IPS-NIHi7 (cell line): Measurements from ENCODE around the gene CCR1.

ENCODE experiments used
- DNase-seq: peaks from one replicate; pipeline ENCODE4 v3.0.0; 2012; ENCODE audit warnings: mixed read lengths; ENCODE audit errors: extremely low spot score

Gene CCR1

GRCh38 chr3:46208167-46208704 lies at the start of gene CCR1:
TSS of gene CCR1 (minus strand) at chr3:46208313. CDS start at chr3:46204313, 4,000 bp downstream.
- DNase-seq = peak; percentile 69

DNA sequence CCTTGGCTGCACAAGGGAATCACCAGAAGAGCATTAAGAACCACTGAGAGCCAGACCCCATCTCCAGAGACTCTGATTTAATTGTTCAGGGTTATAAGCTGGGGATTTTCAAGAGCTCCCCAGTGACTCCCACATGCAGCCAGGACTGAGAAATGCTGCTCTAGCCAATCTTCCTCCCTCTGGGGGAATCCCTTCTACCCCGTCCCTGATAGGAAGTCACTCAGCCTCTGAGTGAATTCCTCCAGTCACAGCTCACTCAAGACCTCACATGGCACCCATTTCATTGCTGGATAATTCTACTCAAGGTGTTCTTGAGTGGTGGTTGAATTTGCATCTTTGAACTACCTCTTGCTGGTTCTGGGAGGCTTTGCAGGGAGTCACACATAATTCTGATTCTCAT lies 44.9 kb upstream of the CCR1 start:
- DNase-seq = no peak

- DNase-seq = no peak
Measured at GRCh38 chr3:46245146-46245545, 37.0 kb upstream of the CCR1 start.

DNA sequence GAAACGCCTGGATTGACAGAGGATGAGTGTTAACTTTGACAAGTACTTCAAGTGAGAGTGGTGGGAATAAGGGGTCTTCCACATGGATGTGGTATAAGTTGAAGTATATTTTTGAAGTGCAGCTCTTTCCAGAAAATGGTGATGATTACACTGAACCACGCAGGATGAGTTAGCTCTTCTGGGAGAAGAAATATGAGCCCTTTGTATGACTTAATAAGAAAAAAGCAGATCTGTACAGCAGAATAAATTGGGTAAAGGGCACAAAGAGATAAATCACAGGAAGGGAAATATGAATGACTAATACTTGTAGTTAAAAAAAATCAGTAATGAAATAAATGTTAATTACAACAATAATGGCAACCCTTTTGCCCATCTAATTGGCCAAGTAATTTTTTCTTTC lies 35.4 kb upstream of the CCR1 start:
- no peak for DNase-seq

- DNase-seq = no peak
Measured at GRCh38 chr3:46242120-46242519, 34.0 kb upstream of the CCR1 start, which contains the start of gene CCR3. TSS of gene CCR3 (plus strand) at chr3:46242460. CDS start at chr3:46265159, 22,699 bp downstream.

- DNase-seq = no peak
Measured at GRCh38 chr3:46239952-46240351, 31.8 kb upstream of the CCR1 start.

GRCh38 chr3:46239301-46239938 lies 31.3 kb upstream of the CCR1 start:
- no peak for DNase-seq

DNA sequence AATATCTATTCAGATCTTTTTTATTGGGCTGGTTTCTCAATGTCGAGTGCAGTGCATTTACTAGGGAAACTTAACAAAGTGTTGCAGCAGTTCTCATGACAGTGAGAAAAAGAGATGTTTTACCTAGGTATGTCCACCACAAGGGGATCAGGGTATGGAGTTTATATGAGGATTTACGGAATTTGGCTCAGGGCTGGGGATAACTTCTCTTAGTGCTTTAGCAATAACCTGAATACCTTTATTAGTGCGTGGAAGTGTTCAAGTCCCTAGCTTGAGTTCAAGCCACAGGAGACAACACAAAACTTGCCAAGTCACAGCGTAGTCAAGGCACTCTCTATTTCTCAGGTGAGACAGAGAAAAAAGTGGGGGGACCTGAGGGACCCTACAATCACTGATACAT lies 30.3 kb upstream of the CCR1 start:
- DNase-seq = no peak

DNA sequence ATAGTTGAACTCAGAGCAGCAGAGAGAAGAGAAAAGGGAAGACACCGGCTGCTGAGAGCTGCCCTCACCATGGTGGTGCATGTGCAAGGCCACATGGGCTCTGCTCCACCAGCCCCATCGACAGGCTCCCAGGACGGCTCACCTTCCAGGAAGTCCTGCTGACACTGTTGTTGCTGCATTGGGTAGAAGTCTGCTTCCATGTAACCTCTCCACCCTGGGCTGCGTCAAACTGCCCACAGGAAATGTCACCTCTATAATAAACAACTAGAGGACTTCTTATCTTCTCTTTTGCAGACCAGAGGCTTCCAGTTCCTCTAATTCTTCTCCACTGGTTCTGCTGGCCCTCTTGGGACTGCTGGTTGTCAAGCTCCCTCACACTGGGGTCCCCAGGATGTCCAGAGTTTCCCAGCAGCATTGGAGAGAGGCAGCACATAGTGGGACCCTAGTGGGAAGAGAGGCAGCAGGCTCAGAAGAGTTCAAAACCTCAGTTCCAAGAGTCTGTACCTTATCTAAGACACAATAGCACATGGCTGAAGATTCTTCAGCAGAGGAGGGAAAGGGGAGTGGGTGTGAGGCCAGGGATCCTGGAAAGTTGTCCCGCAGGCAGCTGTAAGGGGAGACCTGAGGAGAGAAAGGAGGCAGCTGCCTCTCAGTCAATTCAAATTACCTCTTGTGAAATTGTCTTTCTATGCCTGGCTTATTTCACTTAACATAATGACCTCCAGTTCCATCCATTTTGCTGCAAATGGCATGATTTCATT lies 28.4 kb upstream of the CCR1 start:
- DNase-seq = no peak

DNA sequence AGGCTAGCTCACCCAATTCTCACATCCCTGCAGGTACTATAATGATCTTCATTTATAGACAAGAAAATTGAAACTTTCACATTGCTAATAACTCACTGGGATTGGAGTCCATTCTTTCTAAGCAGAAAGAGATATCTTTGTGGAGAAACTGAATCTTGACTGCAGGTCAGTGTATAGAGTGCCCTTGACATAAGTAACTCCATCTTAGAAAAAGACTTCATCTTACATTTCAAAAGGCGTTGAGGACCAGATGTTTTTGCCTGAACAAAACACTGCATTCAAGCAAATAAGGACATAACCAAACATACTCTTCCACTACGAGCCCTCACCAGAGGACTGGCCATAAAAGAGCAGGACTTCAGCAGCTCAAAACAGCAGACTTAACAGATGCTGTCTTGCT lies 27.3 kb upstream of the CCR1 start:
- no peak for DNase-seq

- DNase-seq = no peak
Measured at GRCh38 chr3:46233194-46233593, 25.1 kb upstream of the CCR1 start.

- DNase-seq = no peak
Measured at GRCh38 chr3:46231323-46231722, 23.2 kb upstream of the CCR1 start.

DNA sequence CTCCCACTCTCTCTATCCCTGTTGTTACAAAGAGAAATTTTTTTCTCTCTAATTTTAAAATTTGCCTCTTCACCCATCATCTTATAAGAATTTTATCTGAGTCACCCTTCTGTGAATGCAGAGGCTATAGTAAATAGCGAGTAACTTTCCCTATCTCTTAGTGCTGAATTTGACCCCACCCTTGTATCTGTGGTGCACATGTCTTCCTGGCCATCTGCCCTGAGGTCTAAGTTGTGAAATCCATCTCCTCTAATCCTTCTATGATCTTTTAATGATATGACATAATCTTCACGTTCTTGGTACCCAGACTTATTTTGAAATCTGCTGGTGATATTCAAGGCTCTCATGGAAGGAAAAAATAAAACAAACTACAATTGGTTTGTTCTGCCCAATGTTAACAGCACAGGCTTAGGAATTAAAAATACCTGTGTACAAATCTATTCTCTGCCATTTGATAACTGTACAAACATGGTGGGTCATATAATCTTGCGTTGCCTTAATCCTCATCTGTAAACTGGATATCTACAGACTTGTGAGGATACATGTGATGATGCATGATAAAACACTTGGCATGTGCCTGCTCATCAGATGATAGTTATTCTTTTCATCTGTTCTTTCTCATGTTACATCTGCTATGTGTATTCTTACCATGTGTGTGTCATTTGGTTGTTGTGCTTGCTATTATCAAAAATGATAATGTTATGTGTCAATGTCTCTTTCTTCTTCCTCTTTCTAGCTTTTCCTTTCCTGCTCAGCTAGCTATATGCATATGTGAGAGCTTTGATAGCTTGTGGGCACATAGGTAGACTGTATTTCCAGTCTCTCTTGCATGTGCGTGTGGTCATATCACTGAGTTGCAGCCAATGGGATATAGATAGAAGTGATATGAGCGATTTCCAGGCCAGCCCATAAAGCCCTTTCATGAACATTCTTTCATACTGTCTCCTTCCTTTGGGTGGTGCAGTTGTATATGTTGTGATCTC lies 20.4 kb upstream of the CCR1 start:
- no peak for DNase-seq

DNA sequence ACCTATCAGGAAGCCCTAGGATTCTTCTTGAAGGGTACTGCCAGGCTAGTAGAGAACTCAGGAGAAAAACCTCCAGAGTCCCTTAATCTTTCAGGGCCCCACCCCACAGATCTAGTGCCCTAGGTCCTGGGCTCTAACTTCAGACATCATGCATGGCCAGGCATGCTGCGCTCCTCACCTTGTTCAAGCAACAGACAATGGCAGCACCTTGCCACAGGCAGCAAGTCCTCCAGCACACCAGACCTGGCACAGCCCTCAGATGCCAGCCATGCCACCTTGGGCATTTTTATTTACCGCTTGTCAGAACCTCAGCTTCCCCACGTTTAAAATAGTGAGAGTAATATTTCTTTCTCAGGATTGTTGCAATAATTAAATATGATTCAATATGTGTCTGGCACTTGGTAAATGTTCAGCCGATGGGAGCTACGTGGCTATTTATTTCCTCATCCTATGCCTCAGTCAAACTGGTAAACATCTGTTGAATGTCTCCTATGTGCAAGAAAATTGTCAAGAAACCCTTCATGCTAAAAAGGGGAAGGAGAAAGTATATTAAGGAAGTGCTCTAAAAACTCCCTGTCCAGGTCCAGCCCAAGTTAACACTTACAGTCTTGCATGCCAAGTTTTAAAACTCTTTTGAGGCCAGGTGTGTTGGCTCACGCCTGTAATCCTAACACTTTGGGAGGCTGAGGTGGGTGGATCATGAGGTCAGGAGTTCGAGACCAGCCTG lies 14.5 kb upstream of the CCR1 start:
- DNase-seq = no peak

DNA sequence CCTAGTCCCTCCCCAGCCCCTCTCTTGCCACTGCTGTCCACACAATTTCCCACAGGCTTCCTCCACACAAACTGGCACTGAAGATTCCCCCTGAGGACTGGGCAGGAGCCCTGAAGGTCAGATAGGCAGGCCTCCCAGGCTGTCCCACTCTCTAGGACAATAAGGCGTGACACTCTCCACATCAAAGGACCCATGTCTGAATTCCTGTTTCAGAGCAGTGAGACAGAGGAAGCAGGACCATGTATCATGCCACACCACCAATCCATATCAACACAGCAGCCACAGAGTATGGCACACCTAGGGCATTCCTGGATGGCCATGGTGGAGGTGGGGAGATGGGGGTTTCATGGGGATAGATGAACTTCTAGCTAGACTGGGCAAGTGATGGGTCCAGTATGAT lies 13.8 kb upstream of the CCR1 start:
- no peak for DNase-seq

GRCh38 chr3:46221391-46221790 lies 13.3 kb upstream of the CCR1 start:
- no peak for DNase-seq

DNA sequence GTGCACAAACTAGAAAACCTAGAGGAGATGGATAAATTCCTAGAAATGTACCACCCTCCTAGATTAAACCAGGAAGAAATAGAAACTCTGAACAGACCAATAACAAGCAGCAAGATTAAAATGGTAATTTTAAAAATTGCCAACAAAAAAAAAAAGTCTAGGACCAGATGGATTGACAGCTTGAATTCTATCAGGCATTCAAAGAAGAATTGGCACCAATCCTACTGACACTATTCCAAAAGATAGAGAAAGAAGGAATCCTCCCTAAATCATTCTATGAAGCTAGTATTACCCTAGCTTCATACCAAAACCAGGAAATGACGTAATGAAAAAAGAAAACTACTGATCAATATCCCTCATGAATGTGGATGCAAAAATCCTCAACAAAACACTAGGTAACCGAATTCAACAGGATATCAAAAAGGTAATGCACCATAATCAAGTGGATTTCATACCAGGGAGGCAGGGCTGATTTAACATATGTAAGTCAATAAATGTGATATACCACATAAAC lies 10.1 kb upstream of the CCR1 start:
- no peak for DNase-seq

- no peak for DNase-seq
Measured at GRCh38 chr3:46215810-46216414, 7.8 kb upstream of the CCR1 start.

GRCh38 chr3:46214751-46215352 lies 6.7 kb upstream of the CCR1 start:
- peak; percentile 76 for DNase-seq

DNA sequence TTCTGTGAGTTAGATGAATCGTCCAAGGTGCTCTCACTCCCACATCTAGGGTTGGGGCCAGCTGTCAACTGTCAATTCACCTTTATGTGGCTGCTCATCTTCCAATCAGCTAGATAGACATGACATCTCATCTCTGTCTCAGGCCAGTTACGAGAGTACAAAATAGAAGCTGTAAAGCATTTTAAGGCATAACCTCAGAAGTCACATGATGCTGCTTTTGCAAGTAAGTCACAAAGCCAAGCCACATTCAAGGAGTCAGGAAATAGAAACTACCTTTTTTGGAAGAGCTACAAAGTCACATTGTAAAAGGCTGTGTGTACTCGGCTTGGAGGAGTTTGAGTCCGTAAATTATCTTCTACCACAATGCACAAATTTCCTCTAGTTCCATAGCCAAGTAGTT lies 5.1 kb upstream of the CCR1 start:
- DNase-seq = no peak
